Activated CD4-positive, alpha-beta T cell treated with anti-CD3 and anti-CD28 coated beads for 48 hours (primary cell): ENCODE data around the gene RPS6KA5.

ENCODE experiments used
- DNase-seq: peaks from one replicate; pipeline ENCODE4 v3.0.0-alpha.2; 2020

Gene RPS6KA5

GRCh38 chr14:90803249-90803648 lies 257.2 kb downstream of the RPS6KA5 start:
- no peak for DNase-seq

- DNase-seq = no peak
These were observed 261.0 kb downstream of the RPS6KA5 start for GRCh38 chr14:90799420-90799819.

GRCh38 chr14:90797919-90798318 lies 262.5 kb downstream of the RPS6KA5 start:
- DNase-seq = no peak
